ENCODE data around the gene SMG1.

SMG1 gene

GRCh38 chr16:18842565-18842964 is 83.6 kb downstream of the SMG1 start:
- DNase-seq = no peak

- DNase-seq = no peak
Measured at GRCh38 chr16:18841833-18842525, 84.2 kb downstream of the SMG1 start.

GRCh38 chr16:18839555-18839954 is 86.7 kb downstream of the SMG1 start:
- DNase-seq = no peak

GRCh38 chr16:18836702-18837101 is 89.5 kb downstream of the SMG1 start:
- DNase-seq = no peak

- no peak for DNase-seq
Measured at GRCh38 chr16:18834864-18835263, 91.3 kb downstream of the SMG1 start.

GRCh38 chr16:18833707-18834505 is 92.3 kb downstream of the SMG1 start:
- DNase-seq = no peak

GRCh38 chr16:18832613-18833012 is 93.6 kb downstream of the SMG1 start:
- no peak for DNase-seq

GRCh38 chr16:18832006-18832405 is 94.2 kb downstream of the SMG1 start:
- no peak for DNase-seq

GRCh38 chr16:18829251-18829650 is 97.0 kb downstream of the SMG1 start:
- no peak for DNase-seq

GRCh38 chr16:18827890-18828289 is 98.3 kb downstream of the SMG1 start:
- DNase-seq = no peak

GRCh38 chr16:18816286-18816685 is 109.9 kb downstream of the SMG1 start:
- DNase-seq = no peak

- no peak for DNase-seq
Measured at GRCh38 chr16:18811925-18812324, 114.3 kb downstream of the SMG1 start.

- no peak for DNase-seq
Measured at GRCh38 chr16:18809165-18809564, 117.0 kb downstream of the SMG1 start.

GRCh38 chr16:18805257-18805773 is 120.9 kb downstream of the SMG1 start:
- no peak for DNase-seq

- DNase-seq = peak; percentile 17 to 39
Measured at GRCh38 chr16:18804540-18804939, 121.7 kb downstream of the SMG1 start.

- DNase-seq = no peak
Measured at GRCh38 chr16:18803569-18804462, 122.4 kb downstream of the SMG1 start.

GRCh38 chr16:18802767-18803343 is 123.4 kb downstream of the SMG1 start:
- DNase-seq = no peak

- peak; percentile 99 to 100 for DNase-seq
Measured at GRCh38 chr16:18801145-18801972, 124.8 kb downstream of the SMG1 start, which contains the start of gene ARL6IP1. Gene ARL6IP1 (minus strand): TSS chr16:18801549. CDS start chr16:18801466, 83 bp downstream.

- DNase-seq = peak; percentile 4 to 47
Measured at GRCh38 chr16:18800775-18801144, 125.4 kb downstream of the SMG1 start.

GRCh38 chr16:18800293-18800692 is 125.9 kb downstream of the SMG1 start:
- DNase-seq = peak in 1 of 2 experiments; percentile 42

- no peak for DNase-seq
Measured at GRCh38 chr16:18799500-18799899, 126.7 kb downstream of the SMG1 start.

GRCh38 chr16:18797746-18798145 is 128.5 kb downstream of the SMG1 start:
- no peak for DNase-seq

All from NCI-H524 (cell line).